ENCODE measurements around the gene RPTOR.
"Not testable (repeated sequence)": the region's sequence is repeated elsewhere in the genome, so short reads cannot be mapped to it uniquely, and the experiment has no call there.

RPTOR gene

DNA sequence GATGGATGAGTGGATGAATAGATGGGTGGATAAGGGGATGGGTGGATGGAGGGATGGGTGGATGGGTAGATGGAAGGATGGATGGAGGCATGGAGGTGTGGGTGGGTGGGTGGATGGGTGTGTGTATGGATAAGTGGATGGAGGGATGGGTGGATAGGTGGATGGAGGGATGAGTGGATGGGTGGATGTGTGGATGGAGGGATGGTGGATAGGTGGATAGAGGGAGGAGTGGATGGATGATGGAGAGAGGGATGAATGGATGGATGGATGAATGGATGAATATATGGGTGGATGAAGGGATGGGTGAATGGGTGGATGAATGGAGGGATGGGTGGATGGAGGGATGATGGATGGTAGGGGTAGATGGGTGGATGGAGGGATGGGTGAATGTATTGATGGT, 40.7 kb upstream of the RPTOR start:
- no peaks in the 10 kb centered on the region for H3K4me1 ChIP-seq (ENCODE audit: insufficient read depth, low read length)
- H3K9me3 ChIP-seq (ENCODE audit: insufficient read depth, low read depth, low read length), result no peaks in the 10 kb centered on the region
- no peaks in the 10 kb centered on the region for H3K36me3 ChIP-seq (ENCODE audit: insufficient read depth, low read length)
- H3K27ac ChIP-seq (ENCODE audit: low read depth, low read length), result no peak overlapping the region
- no peak overlapping the region for H3K9ac ChIP-seq (ENCODE audit: low read depth, low read length)
- peaks cover 13% of the 10 kb centered on the region for H3K27me3 ChIP-seq (ENCODE audit: insufficient read depth, low read length)
- H3K4me3 ChIP-seq (ENCODE audit: low read length), result no peak overlapping the region

- no peak overlapping the region for H3K4me3 ChIP-seq (ENCODE audit: low read length)
- H3K9ac ChIP-seq (ENCODE audit: low read depth, low read length), result no peak overlapping the region; the same call in 1 of the 2 replicates
These were observed 39.8 kb upstream of the RPTOR start for GRCh38 chr17:80504686-80505413.

DNA sequence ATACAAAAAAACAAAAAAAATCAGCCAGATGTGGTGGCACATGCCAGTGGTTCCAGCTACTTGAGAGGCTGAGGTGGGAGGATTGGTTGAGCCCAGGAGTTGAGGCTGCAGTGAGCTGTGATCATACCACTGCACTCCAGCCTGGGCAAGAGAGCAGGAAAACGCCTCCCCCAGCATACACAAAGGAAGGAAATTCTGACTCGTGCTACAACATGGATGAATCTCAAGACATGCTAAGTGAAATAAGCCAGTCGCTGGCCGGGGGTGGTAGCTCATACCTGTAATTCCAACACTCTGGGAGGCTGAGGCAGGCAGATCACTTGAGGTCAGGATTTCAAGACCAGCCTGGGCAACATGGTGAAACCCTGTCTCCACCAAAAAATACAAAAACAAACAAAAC, 37.5 kb upstream of the RPTOR start:
- peaks cover 23% of the 10 kb centered on the region for H3K27me3 ChIP-seq (ENCODE audit: insufficient read depth, low read length)
- not testable (repeated sequence) for H3K27ac ChIP-seq (ENCODE audit: low read depth, low read length); H3K36me3 ChIP-seq (ENCODE audit: insufficient read depth, low read length); H3K9ac ChIP-seq (ENCODE audit: low read depth, low read length); H3K4me3 ChIP-seq (ENCODE audit: low read length); H3K4me1 ChIP-seq (ENCODE audit: insufficient read depth, low read length); H3K9me3 ChIP-seq (ENCODE audit: insufficient read depth, low read depth, low read length)
- WGBS, result 63% methylated on average over 4 of the region's 4 CpGs

More at GRCh38 chr17:80504686-80505413, 39.8 kb upstream of the RPTOR start:
- Histone ChIP-seq H3K9me3 (ENCODE audit: insufficient read depth, low read depth, low read length) (no peaks in the 10 kb centered on the region), H3K36me3 (ENCODE audit: insufficient read depth, low read length) (no peaks in the 10 kb centered on the region), H3K27ac (ENCODE audit: low read depth, low read length) (no peak overlapping the region), H3K4me1 (ENCODE audit: insufficient read depth, low read length) (no peaks in the 10 kb centered on the region), H3K27me3 (ENCODE audit: insufficient read depth, low read length) (peaks cover 17% of the 10 kb centered on the region)
- 49% methylated on average over 8 of the region's 8 CpGs for WGBS

- Histone ChIP-seq H3K4me3 (ENCODE audit: low read length) (no peak overlapping the region), H3K27me3 (ENCODE audit: insufficient read depth, low read length) (peaks cover 20% of the 10 kb centered on the region), H3K9me3 (ENCODE audit: insufficient read depth, low read depth, low read length) (no peaks in the 10 kb centered on the region), H3K27ac (ENCODE audit: low read depth, low read length) (no peak overlapping the region), H3K4me1 (ENCODE audit: insufficient read depth, low read length) (no peaks in the 10 kb centered on the region), H3K9ac (ENCODE audit: low read depth, low read length) (no peak overlapping the region), H3K36me3 (ENCODE audit: insufficient read depth, low read length) (no peaks in the 10 kb centered on the region)
- 96% methylated on average over 3 of the region's 3 CpGs for WGBS
These were observed 36.7 kb upstream of the RPTOR start for GRCh38 chr17:80507965-80508364.

- Histone ChIP-seq H3K9ac (ENCODE audit: low read depth, low read length) (no peak overlapping the region), H3K4me3 (ENCODE audit: low read length) (no peak overlapping the region), H3K27ac (ENCODE audit: low read depth, low read length) (no peak overlapping the region), H3K27me3 (ENCODE audit: insufficient read depth, low read length) (peaks cover 20% of the 10 kb centered on the region), H3K4me1 (ENCODE audit: insufficient read depth, low read length) (no peaks in the 10 kb centered on the region), H3K36me3 (ENCODE audit: insufficient read depth, low read length) (no peaks in the 10 kb centered on the region), H3K9me3 (ENCODE audit: insufficient read depth, low read depth, low read length) (no peaks in the 10 kb centered on the region)
- WGBS, result 90% methylated on average over 8 of the region's 8 CpGs
These were observed 35.3 kb upstream of the RPTOR start for GRCh38 chr17:80509311-80509710.

DNA sequence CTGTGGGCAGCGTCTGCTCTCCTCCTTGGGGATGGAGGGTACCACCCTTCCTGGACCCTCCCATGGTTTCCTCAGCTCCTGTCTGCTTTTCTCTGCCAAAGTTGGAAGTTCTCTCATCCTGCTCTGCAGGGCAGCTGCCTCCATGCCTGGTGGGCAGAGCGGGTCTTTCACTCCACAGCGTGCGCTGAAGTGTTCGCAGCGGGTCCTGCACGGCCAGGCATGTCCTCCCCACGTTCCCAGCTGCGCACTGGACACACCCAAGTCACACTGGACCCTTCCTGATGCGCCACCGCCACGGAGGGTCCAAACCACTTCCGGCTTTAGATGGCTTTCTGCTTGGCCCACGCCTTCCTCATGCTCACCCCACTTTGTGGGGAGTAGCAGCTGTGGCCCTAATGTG, 34.5 kb upstream of the RPTOR start:
- H3K36me3 ChIP-seq (ENCODE audit: insufficient read depth, low read length), result no peaks in the 10 kb centered on the region
- H3K27ac ChIP-seq (ENCODE audit: low read depth, low read length), result no peak overlapping the region
- H3K4me3 ChIP-seq (ENCODE audit: low read length), result no peak overlapping the region
- H3K27me3 ChIP-seq (ENCODE audit: insufficient read depth, low read length), result peaks cover 13% of the 10 kb centered on the region
- H3K4me1 ChIP-seq (ENCODE audit: insufficient read depth, low read length), result no peaks in the 10 kb centered on the region
- no peaks in the 10 kb centered on the region for H3K9me3 ChIP-seq (ENCODE audit: insufficient read depth, low read depth, low read length)
- 92% methylated on average over 14 of the region's 14 CpGs for WGBS
- no peak overlapping the region for H3K9ac ChIP-seq (ENCODE audit: low read depth, low read length)

GRCh38 chr17:80510772-80511171, 33.9 kb upstream of the RPTOR start:
- WGBS, result 86% methylated on average over 9 of the region's 9 CpGs

GRCh38 chr17:80511222-80512180, 33.1 kb upstream of the RPTOR start:
- Histone ChIP-seq H3K9ac (ENCODE audit: low read depth, low read length) (no peak overlapping the region; the same call in 1 of the 2 replicates), H3K27me3 (ENCODE audit: insufficient read depth, low read length) (peaks cover 10% of the 10 kb centered on the region), H3K4me1 (ENCODE audit: insufficient read depth, low read length) (no peaks in the 10 kb centered on the region), H3K4me3 (ENCODE audit: low read length) (no peak overlapping the region), H3K27ac (ENCODE audit: low read depth, low read length) (no peak overlapping the region), H3K9me3 (ENCODE audit: insufficient read depth, low read depth, low read length) (no peaks in the 10 kb centered on the region), H3K36me3 (ENCODE audit: insufficient read depth, low read length) (no peaks in the 10 kb centered on the region)
- WGBS, result 73% methylated on average over 18 of the region's 18 CpGs

More at GRCh38 chr17:80510772-80511171, 33.9 kb upstream of the RPTOR start:
- H3K4me1 ChIP-seq (ENCODE audit: insufficient read depth, low read length), result no peaks in the 10 kb centered on the region
- no peak overlapping the region for H3K4me3 ChIP-seq (ENCODE audit: low read length)
- H3K36me3 ChIP-seq (ENCODE audit: insufficient read depth, low read length), result no peaks in the 10 kb centered on the region
- H3K9me3 ChIP-seq (ENCODE audit: insufficient read depth, low read depth, low read length), result no peaks in the 10 kb centered on the region
- peaks cover 10% of the 10 kb centered on the region for H3K27me3 ChIP-seq (ENCODE audit: insufficient read depth, low read length)
- H3K9ac ChIP-seq (ENCODE audit: low read depth, low read length), result no peak overlapping the region
- H3K27ac ChIP-seq (ENCODE audit: low read depth, low read length), result no peak overlapping the region

DNA sequence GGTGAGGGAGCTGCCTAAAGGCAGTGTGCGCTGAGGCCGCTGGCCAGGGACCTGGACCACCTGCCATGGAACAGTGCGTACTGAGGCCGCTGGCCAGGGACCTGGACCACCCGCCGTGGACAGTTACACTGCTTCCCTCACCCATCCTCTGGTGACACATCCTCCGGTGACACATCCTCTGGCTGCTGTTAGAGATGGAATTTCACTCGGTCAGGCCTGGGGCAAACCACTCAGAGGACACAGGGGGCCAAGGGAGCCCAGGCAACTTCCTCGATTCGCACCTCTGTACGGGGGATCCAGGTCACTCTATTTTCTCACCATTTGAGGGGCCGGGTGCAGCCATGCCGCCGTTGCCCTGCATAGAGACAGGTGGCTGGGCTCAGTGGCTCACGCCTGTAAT, 32.4 kb upstream of the RPTOR start:
- Histone ChIP-seq H3K36me3 (ENCODE audit: insufficient read depth, low read length) (no peaks in the 10 kb centered on the region), H3K4me1 (ENCODE audit: insufficient read depth, low read length) (no peaks in the 10 kb centered on the region), H3K4me3 (ENCODE audit: low read length) (no peak overlapping the region), H3K27ac (ENCODE audit: low read depth, low read length) (no peak overlapping the region), H3K27me3 (ENCODE audit: insufficient read depth, low read length) (peaks cover 10% of the 10 kb centered on the region), H3K9ac (ENCODE audit: low read depth, low read length) (no peak overlapping the region), H3K9me3 (ENCODE audit: insufficient read depth, low read depth, low read length) (no peaks in the 10 kb centered on the region)
- 87% methylated on average over 15 of the region's 15 CpGs for WGBS

DNA sequence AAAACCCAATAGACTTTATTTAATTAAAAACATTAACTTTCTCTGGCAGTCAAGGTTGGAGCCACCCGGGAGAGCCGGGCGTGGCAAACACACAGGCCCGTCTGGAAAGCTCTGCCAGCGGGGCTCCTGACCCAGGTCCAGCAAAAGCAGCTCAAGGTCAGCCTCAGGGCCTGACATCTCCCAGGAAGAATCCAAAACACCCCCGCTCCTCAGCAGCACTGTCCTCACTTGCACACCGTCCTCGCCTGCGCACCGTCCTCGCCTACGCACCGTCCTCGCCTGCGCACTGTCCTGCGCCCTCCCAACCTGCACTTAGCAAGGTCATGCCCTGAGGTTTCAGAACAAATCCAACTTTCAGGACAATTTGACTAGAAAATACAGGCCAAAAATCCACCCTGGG, 31.4 kb upstream of the RPTOR start:
- Histone ChIP-seq H3K27ac (ENCODE audit: low read depth, low read length) (no peak overlapping the region), H3K4me1 (ENCODE audit: insufficient read depth, low read length) (no peaks in the 10 kb centered on the region), H3K9ac (ENCODE audit: low read depth, low read length) (no peak overlapping the region), H3K27me3 (ENCODE audit: insufficient read depth, low read length) (peaks cover 10% of the 10 kb centered on the region), H3K9me3 (ENCODE audit: insufficient read depth, low read depth, low read length) (no peaks in the 10 kb centered on the region), H3K4me3 (ENCODE audit: low read length) (no peak overlapping the region), H3K36me3 (ENCODE audit: insufficient read depth, low read length) (no peaks in the 10 kb centered on the region)
- 95% methylated on average over 16 of the region's 16 CpGs for WGBS

DNA sequence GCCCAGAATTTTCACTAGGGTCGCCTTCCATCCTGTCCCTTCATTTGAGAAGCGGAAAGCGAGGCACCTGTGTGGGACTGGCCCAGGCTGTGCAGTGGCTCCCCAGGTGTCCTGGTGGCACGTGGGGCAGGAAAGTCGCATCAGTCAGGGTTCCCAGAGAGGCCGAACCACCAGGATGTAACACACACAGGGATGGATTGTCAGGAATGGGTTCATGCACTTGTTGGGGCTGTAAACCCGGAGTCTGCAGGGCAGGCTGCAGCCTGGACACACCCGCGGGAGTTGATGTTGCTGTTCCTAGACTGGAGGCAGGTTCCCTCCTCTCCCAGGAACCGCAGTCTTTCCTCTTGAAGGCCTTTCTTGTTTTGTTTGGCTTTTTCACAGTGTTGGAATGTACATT, 30.7 kb upstream of the RPTOR start:
- Histone ChIP-seq H3K27ac (ENCODE audit: low read depth, low read length) (no peak overlapping the region), H3K9me3 (ENCODE audit: insufficient read depth, low read depth, low read length) (no peaks in the 10 kb centered on the region), H3K4me3 (ENCODE audit: low read length) (no peak overlapping the region), H3K9ac (ENCODE audit: low read depth, low read length) (no peak overlapping the region), H3K36me3 (ENCODE audit: insufficient read depth, low read length) (no peaks in the 10 kb centered on the region), H3K4me1 (ENCODE audit: insufficient read depth, low read length) (no peaks in the 10 kb centered on the region), H3K27me3 (ENCODE audit: insufficient read depth, low read length) (peaks cover 10% of the 10 kb centered on the region)
- WGBS, result 76% methylated on average over 10 of the region's 10 CpGs
